ENCODE results near the gene DRC7. TPM values are rescaled to one million over a fixed set of nuclear protein-coding genes. Genes with fewer than 3 reads are reported as not detected.

DRC7 gene
- polyA plus RNA-seq, 1 of the 3 experiments (the other 2 are of a cell fraction): 0.58 TPM

DNA sequence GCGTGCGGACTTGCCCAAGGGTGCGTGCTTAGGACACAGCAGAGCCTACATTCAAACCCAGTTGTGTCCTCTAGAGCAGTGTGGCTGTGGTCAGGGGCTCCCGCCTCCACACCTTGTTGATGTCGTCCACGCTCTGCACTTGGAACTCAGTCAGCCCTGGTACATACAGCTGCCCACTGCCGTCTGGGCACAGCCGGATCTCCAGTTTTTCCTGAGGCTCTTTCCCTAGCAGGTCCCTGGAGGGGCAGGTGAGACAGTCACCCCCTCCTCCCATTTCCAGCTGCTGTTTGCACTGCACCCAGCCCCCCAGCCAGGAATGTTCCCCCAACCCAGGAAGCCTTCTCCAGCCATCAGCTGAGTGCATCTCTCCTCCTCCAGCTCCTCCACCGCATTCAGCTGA is 66.7 kb downstream of the DRC7 start:
- peaks cover 19% of the 10 kb centered on the region for H3F3A ChIP-seq (replicated peaks; ENCODE audit: insufficient read depth)
- H3K27ac ChIP-seq (ENCODE audit: low read depth in 2 of 2, low read length in 1 of 2): no peak overlapping the region
- no peak for TF ChIP-seq SMC3 (IDR thresholded peaks at IDR 0.05; ENCODE audit: low read depth, low read length)
- no peak for TF ChIP-seq EP300 (IDR thresholded peaks at IDR 0.05; ENCODE audit: borderline replicate concordance in 1 of 2, low read depth in 1 of 2, low read length in 1 of 2)
- TF ChIP-seq, protein P1, sequence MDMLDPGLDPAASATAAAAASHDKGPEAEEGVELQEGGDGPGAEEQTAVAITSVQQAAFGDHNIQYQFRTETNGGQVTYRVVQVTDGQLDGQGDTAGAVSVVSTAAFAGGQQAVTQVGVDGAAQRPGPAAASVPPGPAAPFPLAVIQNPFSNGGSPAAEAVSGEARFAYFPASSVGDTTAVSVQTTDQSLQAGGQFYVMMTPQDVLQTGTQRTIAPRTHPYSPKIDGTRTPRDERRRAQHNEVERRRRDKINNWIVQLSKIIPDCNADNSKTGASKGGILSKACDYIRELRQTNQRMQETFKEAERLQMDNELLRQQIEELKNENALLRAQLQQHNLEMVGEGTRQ (IDR thresholded peaks at IDR 0.05; ENCODE audit: borderline replicate concordance, low read depth, low read length): no peak
- TF ChIP-seq NRF1 (IDR thresholded peaks at IDR 0.05; ENCODE audit: low read depth, low read length): no peak
- no peak for TF ChIP-seq MEF2A (IDR thresholded peaks at IDR 0.05; ENCODE audit: borderline replicate concordance, low read depth)
- TF ChIP-seq RAD21 (IDR thresholded peaks at IDR 0.05; ENCODE audit: low read length): no peak
- no peak for TF ChIP-seq TCF12 (IDR thresholded peaks at IDR 0.05)
- no peak for TF ChIP-seq SIN3A (IDR thresholded peaks at IDR 0.05; ENCODE audit: borderline replicate concordance, low read depth, low read length)
- TF ChIP-seq, protein P2, sequence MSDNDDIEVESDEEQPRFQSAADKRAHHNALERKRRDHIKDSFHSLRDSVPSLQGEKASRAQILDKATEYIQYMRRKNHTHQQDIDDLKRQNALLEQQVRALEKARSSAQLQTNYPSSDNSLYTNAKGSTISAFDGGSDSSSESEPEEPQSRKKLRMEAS (IDR thresholded peaks at IDR 0.05; ENCODE audit: low read depth): no peak
- TF ChIP-seq POLR2AphosphoS5 (IDR thresholded peaks at IDR 0.05; ENCODE audit: low read depth, low read length): no peak
- TF ChIP-seq ZBTB33 (IDR thresholded peaks at IDR 0.05; ENCODE audit: borderline replicate concordance, low read depth): no peak
- no peak for TF ChIP-seq FOSL2 (IDR thresholded peaks at IDR 0.05; ENCODE audit: borderline replicate concordance, low read depth)
- TF ChIP-seq TEAD4 (IDR thresholded peaks at IDR 0.05; ENCODE audit: borderline replicate concordance, insufficient read depth): no peak
- no peak for TF ChIP-seq IRF3 (IDR thresholded peaks at IDR 0.05; ENCODE audit: low read depth, low read length)
- no peak for TF ChIP-seq GABPA (IDR thresholded peaks at IDR 0.05; ENCODE audit: low read depth)
- no peak for TF ChIP-seq USF1 (IDR thresholded peaks at IDR 0.05; ENCODE audit: borderline replicate concordance, low read depth)
- H3K4me3 ChIP-seq (ENCODE audit: low read depth in 2 of 2, low read length in 1 of 2): no peak overlapping the region
- peaks cover 4 to 16% of the 10 kb centered on the region in 2 experiments; a peak in 3 of 4 replicates for H3K4me1 ChIP-seq (ENCODE audit: control insufficient read depth in 1 of 2, insufficient read depth in 2 of 2, low read depth in 1 of 2, low read length in 1 of 2)
- H3K9ac ChIP-seq: no peak overlapping the region
- no peak overlapping the region for H3K4me2 ChIP-seq
- no peak for DNase-seq
- H3K27me3 ChIP-seq (ENCODE audit: insufficient read depth): no peaks in the 10 kb centered on the region
- ChIA-PET POLR2A (interaction anchor here (1.2 kb wide), 2 partner anchors 10 to 26 kb away, joined by 3 to 4 read pairs; partner anchors contain the start of gene KATNB1), CTCF (interaction anchor here (1.3 to 2.5 kb wide), 3 partner anchors 95 to 186 kb away, joined by 3 to 10 read pairs (median 4); no protein-coding TSS in a partner anchor)
- H3K36me3 ChIP-seq (replicated peaks in 1 of 2; ENCODE audit: control insufficient read depth in 1 of 2, insufficient read depth in 2 of 2, low read length in 1 of 2): peaks cover 16 to 40% of the 10 kb centered on the region in 2 experiments
- 0 out of 2 replicates have a peak, but pooled peaks cover 2% of the 10 kb centered on the region for H4K20me1 ChIP-seq (ENCODE audit: insufficient read depth)
- H3K79me2 ChIP-seq (ENCODE audit: insufficient read depth): no peaks in the 10 kb centered on the region
- 79% methylated on average over 6 of the region's 9 CpGs for WGBS (ENCODE audit: low lambda C conversion rate)
- no peak overlapping the region for H2AFZ ChIP-seq (ENCODE audit: low read depth)
- H3K9me3 ChIP-seq: no peaks in the 10 kb centered on the region
- H3K9me2 ChIP-seq: no peaks in the 10 kb centered on the region
